Erythroblast (primary cell): ENCODE measurements around the gene PIK3R2.

Experiments used
- GATA1 ChIP-seq: IDR thresholded peaks from 2 replicates; pipeline ENCODE4 v1.6.1; 2011; ENCODE audit warnings: low read depth, mild to moderate bottlenecking, control low read depth, low read length, moderate library complexity
- POLR2A ChIP-seq: IDR thresholded peaks from 2 replicates; pipeline ENCODE4 v1.6.1; 2011; ENCODE audit warnings: mild to moderate bottlenecking, low read length

DNA sequence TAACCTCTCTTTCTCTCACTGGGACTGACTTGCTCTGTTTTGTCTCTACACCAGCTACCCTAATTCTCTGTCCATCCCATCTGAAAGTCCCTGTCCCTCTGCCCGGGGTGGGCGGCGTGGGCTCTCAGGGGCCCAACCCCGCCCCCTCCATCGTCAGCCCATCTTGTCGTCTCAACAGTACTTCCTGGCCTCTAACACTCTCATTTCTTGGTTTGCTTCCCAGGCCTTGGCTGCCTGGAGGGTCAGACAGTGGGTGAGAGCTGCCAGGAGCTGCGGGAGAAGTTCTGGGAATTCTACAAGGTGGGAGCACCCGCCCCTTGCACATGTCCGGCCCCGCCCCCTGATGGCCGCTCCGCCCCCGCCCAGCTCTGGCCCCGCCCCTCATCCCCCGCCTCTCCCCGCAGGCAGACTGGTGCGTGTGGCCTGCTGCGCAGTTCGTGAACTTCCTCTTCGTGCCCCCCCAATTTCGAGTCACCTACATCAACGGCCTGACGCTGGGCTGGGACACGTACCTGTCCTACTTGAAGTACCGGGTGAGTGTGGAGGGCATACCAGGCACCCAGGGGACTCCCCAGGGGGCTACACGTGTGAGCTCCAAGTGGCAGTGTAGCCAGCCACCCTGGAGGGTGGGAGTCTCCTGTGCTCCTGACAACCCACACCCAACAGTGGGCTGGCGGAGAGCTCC is 41.7 kb downstream of the PIK3R2 start:
- TF ChIP-seq POLR2A (no peak), GATA1 (no peak)
